GM12878 (cell line): Measurements from ENCODE around the gene HAS3. TPM values are rescaled to one million over a fixed set of nuclear protein-coding genes. Genes with fewer than 3 reads are reported as not detected.

ENCODE experiments used
- ATAC-seq: fragments of 200-7000 bp; cut with Tn5 transposase; 3 replicates; pipeline ENCODE4 v1.9.1; 2020; ENCODE audit warnings: mild to moderate bottlenecking, moderate library complexity
- BruUV-seq: library from RNA; stranded (reverse); fragments of 400-500 nt; replicated peaks from 2 replicates; lab custom pipeline; 2021; lab: Mats Ljungman, UMichigan
- CTCF ChIA-PET: fragments of 300-600 bp; sonication (Branson Sonifier 250); formaldehyde crosslinking; extraction: SDS; loops from one replicate; lab custom pipeline; 2021; ENCODE audit warnings: inconsistent platforms; lab: Yijun Ruan, JAX
- POLR2A ChIA-PET: fragments of 350-600 bp; formaldehyde crosslinking; extraction: SDS; loops from one replicate; lab custom pipeline; 2021; ENCODE audit warnings: inconsistent platforms; lab: Charles Lee
- RAD21 ChIA-PET: fragments of 300-600 bp; sonication (Branson Sonifier 250); formaldehyde crosslinking; loops from one replicate; lab custom pipeline; 2023; ENCODE audit warnings: antibody characterized with exemption; ENCODE audit not compliant: unreplicated experiment; lab: Charles Lee
- SMC1A ChIA-PET: fragments of 300-600 bp; sonication (Branson Sonifier 250); formaldehyde crosslinking; loops from one replicate; lab custom pipeline; 2023; ENCODE audit not compliant: unreplicated experiment, uncharacterized antibody; lab: Charles Lee
- DNase-seq: peaks from one replicate; pipeline ENCODE4 v3.0.0-alpha.2; 2011; ENCODE audit warnings: low read depth, low spot score
- FAIRE-seq: peaks from 3 replicates; lab custom pipeline; 2011; peaks lifted over from hg19 to GRCh38; lab: Jason Lieb, UNC
- H2AFZ ChIP-seq: 2 replicates; pipeline ENCODE4 v1.6.0; 2011; ENCODE audit warnings: low read depth, low read length, control low read depth; ENCODE audit not compliant: control insufficient read depth
- H3K27ac ChIP-seq: 2 replicates; pipeline ENCODE4 v1.5.1; 2011; ENCODE audit warnings: control low read depth; ENCODE audit not compliant: control insufficient read depth, insufficient read depth
- H3K27me3 ChIP-seq, 2 experiments: replicated peaks in 1 of 2; 2 replicates each; pipeline versions ENCODE4 v1.6.0 to v1.6.1; 2011; ENCODE audit warnings: low read length in 1 of 2; ENCODE audit not compliant: control insufficient read depth in 2 of 2, insufficient read depth in 2 of 2
- H3K36me3 ChIP-seq, 2 experiments: 2 replicates each; pipeline ENCODE4 v1.5.1; 2011; ENCODE audit warnings: low read length in 1 of 2; ENCODE audit not compliant: control insufficient read depth in 2 of 2, insufficient read depth in 2 of 2
- H3K4me1 ChIP-seq: 2 replicates; pipeline ENCODE4 v1.6.1; 2011; ENCODE audit warnings: mild to moderate bottlenecking, low read length, moderate library complexity, mixed read lengths; ENCODE audit not compliant: control insufficient read depth, insufficient read depth
- H3K4me2 ChIP-seq: 2 replicates; pipeline ENCODE4 v1.6.0; 2011; ENCODE audit warnings: control low read depth; ENCODE audit not compliant: control insufficient read depth, insufficient read depth
- H3K4me3 ChIP-seq: fragments of 200-600 bp; sonication (generic); 2 replicates; pipeline ENCODE4 v1.5.1; 2016
- H3K79me2 ChIP-seq: 2 replicates; pipeline ENCODE4 v1.6.0; 2011; ENCODE audit warnings: low read length; ENCODE audit not compliant: control insufficient read depth, insufficient read depth
- H3K9ac ChIP-seq: 2 replicates; pipeline ENCODE4 v1.8.0; 2011; ENCODE audit warnings: low read length, control low read depth, mixed read lengths; ENCODE audit not compliant: control insufficient read depth, insufficient read depth
- H3K9me3 ChIP-seq: replicated peaks from 3 replicates; pipeline ENCODE4 v1.5.1; 2011; ENCODE audit warnings: mild to moderate bottlenecking, low read length; ENCODE audit not compliant: control insufficient read depth, insufficient read depth
- H4K20me1 ChIP-seq: 2 replicates; pipeline ENCODE4 v1.6.0; 2011; ENCODE audit not compliant: control insufficient read depth, insufficient read depth
- BMI1 ChIP-seq: fragments of 450-650 bp; IDR thresholded peaks from 2 replicates; pipeline ENCODE4 v1.6.1; 2016; ENCODE audit warnings: mild to moderate bottlenecking, moderate library complexity, borderline replicate concordance
- CBX3 ChIP-seq: fragments of 200-600 bp; sonication (generic); IDR thresholded peaks from 2 replicates; pipeline ENCODE4 v1.6.1; 2016; ENCODE audit warnings: low read depth, borderline replicate concordance
- CHD1 ChIP-seq: IDR thresholded peaks from 2 replicates; pipeline ENCODE4 v1.6.1; 2012; ENCODE audit warnings: low read depth, low read length, improper control_type of control experiment
- FOS ChIP-seq: IDR thresholded peaks from 3 replicates; pipeline ENCODE4 v1.6.1; 2011; ENCODE audit warnings: borderline replicate concordance; ENCODE audit not compliant: insufficient read length; ENCODE audit errors: extremely low read depth
- HDAC6 ChIP-seq: fragments of 200-600 bp; sonication (generic); IDR thresholded peaks from one replicate; pipeline ENCODE4 v1.8.0; 2017; ENCODE audit warnings: antibody characterized with exemption; ENCODE audit not compliant: unreplicated experiment
- PAX5 ChIP-seq: IDR thresholded peaks from 2 replicates; pipeline ENCODE4 v1.6.1; 2011; ENCODE audit warnings: low read depth, low read length, borderline replicate concordance
- PAX8 ChIP-seq: fragments of 450-650 bp; IDR thresholded peaks from 2 replicates; pipeline ENCODE4 v1.6.1; 2017; ENCODE audit warnings: mild to moderate bottlenecking, moderate library complexity
- RBBP5 ChIP-seq: fragments of 200-600 bp; sonication (generic); conservative IDR thresholded peaks from 2 replicates; pipeline ENCODE4 v1.6.1; 2016
- SMARCA5 ChIP-seq: fragments of 450-650 bp; IDR thresholded peaks from 2 replicates; pipeline ENCODE4 v1.6.1; 2017; ENCODE audit warnings: mild to moderate bottlenecking
- SUZ12 ChIP-seq: fragments of 200-600 bp; sonication (generic); IDR thresholded peaks from one replicate; pipeline ENCODE4 v1.6.1; 2018; ENCODE audit warnings: antibody characterized with exemption, mild to moderate bottlenecking; ENCODE audit not compliant: unreplicated experiment
- TAF1 ChIP-seq: IDR thresholded peaks from 2 replicates; pipeline ENCODE4 v1.6.1; 2011; ENCODE audit warnings: mild to moderate bottlenecking, low read depth, low read length, borderline replicate concordance
- ZBTB40 ChIP-seq: fragments of 450-650 bp; IDR thresholded peaks from 2 replicates; pipeline ENCODE4 v1.6.1; 2016; ENCODE audit warnings: mild to moderate bottlenecking, moderate library complexity, borderline replicate concordance
- ZNF24 ChIP-seq: fragments of 450-650 bp; IDR thresholded peaks from 2 replicates; pipeline ENCODE4 v1.6.1; 2017; ENCODE audit warnings: antibody characterized with exemption, mild to moderate bottlenecking
- WGBS: methylation state at CpG from one replicate; pipeline ENCODE4 v1.1.6; 2016; ENCODE audit warnings: low lambda C conversion rate; ENCODE audit not compliant: insufficient replicate concordance, insufficient coverage; ENCODE audit errors: missing lambda C conversion rate; 5-methylcytosine and 5-hydroxymethylcytosine counted together
- in situ Hi-C: fragments of 300-500 bp; cut with MboI; formaldehyde crosslinking; loops from 9 replicates; pipeline ENCODE4 v1.14.3; 2018; ENCODE audit warnings: mixed read lengths
- intact Hi-C: fragments of 100-400 bp; cut with micrococcal nuclease; formaldehyde crosslinking; loops from one replicate; pipeline ENCODE4 v1.14.2; 2022; ENCODE audit not compliant: unreplicated experiment
- polyA plus RNA-seq, 11 experiments: library from polyadenylated mRNA; depleted of rRNA in 4 of 11; unstranded in 6 of 11; stranded (reverse) in 5 of 11; fragments of >200 nt; fragmentation: Nextera tagmentation in 4 of 11; fragmentation: Illumina TruSeq in 1 of 11; extraction: Ambion mirVana in 4 of 11; extraction: Trizol in 1 of 11; gene quantifications; 1 replicate in 1 of 11; 2 replicates in 10 of 11; pipeline versions ENCODE4 v1.2.1 to v1.2.3, GENCODE V29; 2011 to 2016; ENCODE audit warnings: inconsistent platforms in 2 of 11, missing spikeins in 2 of 11, low read depth in 1 of 11
- total RNA-seq, 4 experiments: library from RNA; depleted of rRNA in 3 of 4; stranded (reverse); fragments of >200 nt in 3 of 4; fragmentation: Illumina TruSeq in 1 of 4; extraction: Trizol in 1 of 4; gene quantifications; 2 replicates each; pipeline versions ENCODE4 v1.2.1 to v1.2.3, GENCODE V29; 2013 to 2021
- TF ChIP-seq, protein P1 (sequence below): fragments of 450-650 bp; IDR thresholded peaks from 2 replicates; pipeline ENCODE4 v1.6.1; 2014; ENCODE audit warnings: mild to moderate bottlenecking

The HAS3 gene
- total and polyA plus RNA-seq, 10 of the 15 experiments (the other 5 are each of a cell fraction or from before 2014, with no cell fraction given) = 0.06 to 0.56 (median 0.19) TPM; not detected in 2

GRCh38 chr16:69141014-69141413, 35.6 kb downstream of the HAS3 start:
- ATAC-seq = no peak
- TF ChIP-seq RBBP5 (no peak), PAX5 (no peak), TAF1 (no peak), BMI1 (no peak), HDAC6 (no peak), CHD1 (no peak), CBX3 (no peak), SMARCA5 (no peak), SUZ12 (no peak), PAX8 (no peak), ZBTB40 (no peak), FOS (no peak), ZNF24 (no peak)
- TF ChIP-seq, protein P1, sequence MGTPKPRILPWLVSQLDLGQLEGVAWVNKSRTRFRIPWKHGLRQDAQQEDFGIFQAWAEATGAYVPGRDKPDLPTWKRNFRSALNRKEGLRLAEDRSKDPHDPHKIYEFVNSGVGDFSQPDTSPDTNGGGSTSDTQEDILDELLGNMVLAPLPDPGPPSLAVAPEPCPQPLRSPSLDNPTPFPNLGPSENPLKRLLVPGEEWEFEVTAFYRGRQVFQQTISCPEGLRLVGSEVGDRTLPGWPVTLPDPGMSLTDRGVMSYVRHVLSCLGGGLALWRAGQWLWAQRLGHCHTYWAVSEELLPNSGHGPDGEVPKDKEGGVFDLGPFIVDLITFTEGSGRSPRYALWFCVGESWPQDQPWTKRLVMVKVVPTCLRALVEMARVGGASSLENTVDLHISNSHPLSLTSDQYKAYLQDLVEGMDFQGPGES = no peak
- TF ChIP-seq, all 136 proteins: peak for 0
- no peak overlapping the region for H3K4me2 ChIP-seq
- WGBS = 98% methylated on average over 5 of the region's 5 CpGs
- no peaks in the 10 kb centered on the region for H3K9me3 ChIP-seq
- no peaks in the 10 kb centered on the region for H4K20me1 ChIP-seq
- intact Hi-C loops (no loop called here), in situ Hi-C loops (no loop called here)
- no TSS peak for BruUV-seq
- H3K9ac ChIP-seq = no peak overlapping the region
- H3K4me1 ChIP-seq = no peaks in the 10 kb centered on the region
- no peak for FAIRE-seq
- ChIA-PET CTCF (interaction anchor here (1.1 to 2.7 kb wide), 3 partner anchors 9 to 28 kb away, joined by 3 to 14 read pairs (median 4); no protein-coding TSS in a partner anchor), POLR2A (no interaction called here), SMC1A (interaction anchor here (0.6 kb wide), 1 partner anchor 8 kb away, joined by 3 read pairs; the partner anchor contains the start of gene UTP4), RAD21 (no interaction called here)
- no peak overlapping the region for H3K4me3 ChIP-seq
- H2AFZ ChIP-seq = no peak overlapping the region
- peaks cover 12% of the 10 kb centered on the region for H3K79me2 ChIP-seq
- H3K27ac ChIP-seq = no peak overlapping the region
- no peak for DNase-seq
- no peaks in the 10 kb centered on the region for H3K27me3 ChIP-seq
- H3K36me3 ChIP-seq = peaks cover 20 to 31% of the 10 kb centered on the region in 2 experiments
